Mucosa of rectum (tissue), 2 donors: ENCODE results near the gene XYLT1.

Source experiments
- H3K27ac ChIP-seq, 2 donors: one replicate each; pipeline ENCODE4 v1.7.0; 2013; ENCODE audit warnings: inconsistent platforms in 2 of 2, low read depth in 2 of 2, low read length in 2 of 2
- H3K27me3 ChIP-seq, 2 donors: one replicate each; pipeline ENCODE4 v1.7.0; 2013; ENCODE audit warnings: low read length in 2 of 2; ENCODE audit not compliant: control insufficient read depth in 2 of 2, insufficient read depth in 2 of 2
- H3K36me3 ChIP-seq, 2 donors: one replicate each; pipeline ENCODE4 v1.7.0; 2013; ENCODE audit warnings: low read length in 2 of 2; ENCODE audit not compliant: control insufficient read depth in 2 of 2, insufficient read depth in 2 of 2
- H3K4me1 ChIP-seq, 2 donors: one replicate each; pipeline ENCODE4 v1.7.0; 2013; ENCODE audit warnings: low read length in 2 of 2, mild to moderate bottlenecking in 1 of 2; ENCODE audit not compliant: control insufficient read depth in 2 of 2, insufficient read depth in 2 of 2
- H3K4me3 ChIP-seq, 2 donors: one replicate each; pipeline ENCODE4 v1.7.0; 2013; ENCODE audit warnings: low read length in 2 of 2
- H3K9ac ChIP-seq, 2 donors: one replicate each; pipeline ENCODE4 v1.7.0; 2013; ENCODE audit warnings: low read length in 2 of 2, low read depth in 1 of 2, mild to moderate bottlenecking in 1 of 2
- H3K9me3 ChIP-seq, 2 donors: one replicate each; pipeline ENCODE4 v1.7.0; 2013; ENCODE audit warnings: low read length in 2 of 2; ENCODE audit not compliant: control insufficient read depth in 2 of 2
- donor health status: healthy.
- donor health status: Normal muscosa, but diverticular disease.

The XYLT1 gene

DNA sequence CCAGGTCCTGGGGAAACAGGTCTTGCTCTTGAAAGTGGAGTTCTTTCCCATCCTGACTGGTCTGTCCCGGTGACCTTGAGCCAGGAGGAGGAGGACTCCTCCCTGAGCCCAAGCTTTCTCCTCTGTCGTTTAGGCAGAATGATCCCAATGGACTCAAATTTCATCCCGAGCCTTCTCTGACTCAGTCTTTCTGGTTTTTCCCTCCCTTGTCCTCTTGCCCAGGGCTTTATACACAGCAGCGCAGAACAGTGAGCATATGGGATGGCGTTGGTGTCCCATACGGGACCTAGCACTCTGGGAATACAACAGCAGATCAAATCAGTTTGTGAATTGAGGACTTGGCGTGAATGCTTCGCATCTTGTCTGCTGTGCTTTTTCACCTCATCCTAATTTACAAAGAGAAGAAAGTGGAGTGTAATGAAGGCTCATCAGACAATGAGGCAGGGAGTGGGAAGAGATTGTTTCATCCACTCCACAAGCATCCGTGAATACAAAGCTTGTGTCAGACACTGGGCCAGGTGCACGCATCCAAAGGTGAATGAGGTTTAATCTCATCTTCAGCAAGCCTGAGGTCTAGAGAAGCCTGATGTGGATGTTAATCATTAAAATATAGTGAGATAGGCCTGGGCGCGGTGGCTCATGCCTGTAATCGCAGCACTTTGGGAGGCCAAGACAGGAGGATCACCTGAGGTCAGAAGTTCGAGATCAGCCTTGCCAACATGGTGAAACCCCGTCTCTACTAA is 1.1 kb upstream of the XYLT1 start:
- Histone ChIP-seq H3K4me1 (peaks cover 21 to 40% of the 10 kb centered on the region in 2 donors), H3K27me3 (no peaks in the 10 kb centered on the region), H3K4me3 (no peak overlapping the region), H3K9me3 (no peaks in the 10 kb centered on the region), H3K27ac (peak overlapping the region in 1 of 2 donors; percentile 1), H3K36me3 (no peaks in the 10 kb centered on the region), H3K9ac (peak overlapping the region in 1 of 2 donors; percentile 41)

GRCh38 chr16:17470182-17470907 is 415 bp downstream of the XYLT1 start:
- Histone ChIP-seq H3K9me3 (no peaks in the 10 kb centered on the region), H3K4me1 (peaks cover 20 to 43% of the 10 kb centered on the region in 2 donors), H3K4me3 (peak overlapping the region; percentile 78 to 86), H3K27ac (peak overlapping the region in 1 of 2 donors; percentile 15), H3K27me3 (no peaks in the 10 kb centered on the region), H3K36me3 (no peaks in the 10 kb centered on the region), H3K9ac (peak overlapping the region; percentile 57 to 70)

DNA sequence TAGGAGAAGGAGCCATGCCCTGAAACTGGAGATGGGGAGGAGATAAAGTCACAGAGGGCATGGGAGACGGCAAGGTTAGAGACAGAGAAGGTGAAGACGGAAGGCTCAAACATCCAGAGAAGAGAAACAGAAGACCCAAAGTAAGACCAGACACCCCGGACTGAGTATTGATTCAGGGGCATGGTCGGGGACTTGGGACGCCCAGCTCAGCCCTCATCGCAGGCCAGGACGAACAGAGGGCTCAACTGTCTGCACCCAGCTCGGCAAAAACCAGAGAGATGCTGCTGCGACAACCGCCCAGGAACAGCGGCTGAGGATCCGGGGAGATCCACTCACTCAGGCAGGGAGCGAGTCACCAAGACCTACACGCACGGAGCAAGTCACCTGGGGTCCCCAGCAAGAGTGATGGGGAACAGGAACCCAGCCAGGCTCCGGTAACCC is 999 bp downstream of the XYLT1 start:
- H3K27ac ChIP-seq = peak overlapping the region in 1 of 2 donors; percentile 15
- H3K9me3 ChIP-seq = no peaks in the 10 kb centered on the region
- peaks cover 20 to 43% of the 10 kb centered on the region in 2 donors for H3K4me1 ChIP-seq

GRCh38 chr16:17469011-17469740 is 1.6 kb downstream of the XYLT1 start:
- Histone ChIP-seq H3K27ac (peak overlapping the region in 1 of 2 donors; percentile 15), H3K36me3 (no peaks in the 10 kb centered on the region), H3K4me1 (peaks cover 20 to 43% of the 10 kb centered on the region in 2 donors), H3K9ac (peak overlapping the region; percentile 57 to 70), H3K27me3 (no peaks in the 10 kb centered on the region), H3K9me3 (no peaks in the 10 kb centered on the region), H3K4me3 (peak overlapping the region; percentile 78 to 86)

More for the DNA sequence above, 999 bp downstream of the XYLT1 start:
- H3K9ac ChIP-seq = peak overlapping the region; percentile 57 to 70
- no peaks in the 10 kb centered on the region for H3K36me3 ChIP-seq
- H3K27me3 ChIP-seq = no peaks in the 10 kb centered on the region
- peak overlapping the region; percentile 78 to 86 for H3K4me3 ChIP-seq

DNA sequence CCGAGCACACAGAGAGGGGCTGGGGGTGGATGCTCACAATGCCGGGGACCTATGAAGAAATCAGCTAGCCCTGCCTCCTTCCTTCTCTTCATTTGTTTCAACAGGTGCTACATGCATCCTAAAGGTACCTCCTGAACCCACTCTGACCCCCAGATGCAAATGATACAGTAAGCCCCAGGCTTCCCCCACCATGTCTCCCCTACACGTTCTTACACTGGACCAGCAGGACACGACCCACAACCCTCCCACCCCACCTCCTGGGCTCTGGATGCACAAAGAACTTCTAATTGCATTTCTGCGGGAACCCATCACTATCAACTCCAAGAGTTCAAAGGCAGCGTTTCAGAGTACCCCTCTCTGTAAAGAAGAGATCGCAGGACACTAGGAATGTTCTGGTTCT is 2.1 kb downstream of the XYLT1 start:
- peak overlapping the region; percentile 78 to 86 for H3K4me3 ChIP-seq
- peak overlapping the region in 1 of 2 donors; percentile 70 for H3K9ac ChIP-seq
- no peaks in the 10 kb centered on the region for H3K36me3 ChIP-seq
- H3K9me3 ChIP-seq = no peaks in the 10 kb centered on the region
- no peaks in the 10 kb centered on the region for H3K27me3 ChIP-seq
- H3K27ac ChIP-seq = no peak overlapping the region
- peaks cover 17 to 43% of the 10 kb centered on the region in 2 donors for H3K4me1 ChIP-seq

DNA sequence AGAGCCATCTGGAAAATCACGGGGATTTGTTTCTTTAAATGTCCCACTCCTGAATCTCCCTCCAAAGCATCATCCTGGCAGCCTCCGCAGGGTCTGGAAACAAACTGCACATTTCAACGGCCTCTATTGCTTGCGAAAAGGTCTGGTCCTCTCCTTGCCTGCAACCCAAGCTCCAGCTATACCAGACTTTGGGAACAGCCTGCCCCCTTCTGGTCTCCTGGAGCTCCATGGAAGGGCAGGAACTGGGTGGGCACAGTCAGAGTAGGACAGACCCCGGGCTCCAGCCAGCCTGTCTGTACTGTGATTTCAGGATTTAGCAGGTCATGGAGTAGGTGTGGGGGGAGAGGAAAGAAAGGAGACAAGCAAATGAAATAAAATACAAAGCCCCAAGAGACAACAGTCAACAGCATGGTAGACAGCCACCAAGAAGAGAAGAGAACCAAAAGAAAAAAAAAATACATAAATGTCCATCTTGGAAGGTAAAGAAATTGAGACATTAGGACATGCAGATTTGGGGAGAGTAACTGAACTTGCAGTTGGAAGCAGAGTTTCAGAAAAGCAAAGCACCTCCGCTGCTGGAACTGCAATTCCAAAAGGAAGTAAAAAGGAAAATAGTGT is 2.7 kb downstream of the XYLT1 start:
- Histone ChIP-seq H3K27ac (no peak overlapping the region), H3K27me3 (no peaks in the 10 kb centered on the region), H3K4me3 (peak overlapping the region; percentile 78 to 86), H3K36me3 (no peaks in the 10 kb centered on the region), H3K9me3 (no peaks in the 10 kb centered on the region), H3K4me1 (peaks cover 17 to 43% of the 10 kb centered on the region in 2 donors), H3K9ac (peak overlapping the region in 1 of 2 donors; percentile 70)

- H3K9ac ChIP-seq = no peak overlapping the region
- no peaks in the 10 kb centered on the region for H3K9me3 ChIP-seq
- peaks cover 17 to 43% of the 10 kb centered on the region in 2 donors for H3K4me1 ChIP-seq
- no peak overlapping the region for H3K4me3 ChIP-seq
- H3K27ac ChIP-seq = no peak overlapping the region
- no peaks in the 10 kb centered on the region for H3K27me3 ChIP-seq
- H3K36me3 ChIP-seq = no peaks in the 10 kb centered on the region
Measured at GRCh38 chr16:17466876-17467275, 3.9 kb downstream of the XYLT1 start.

- no peak overlapping the region for H3K27ac ChIP-seq
- H3K4me3 ChIP-seq = no peak overlapping the region
- no peaks in the 10 kb centered on the region for H3K9me3 ChIP-seq
- H3K4me1 ChIP-seq = peaks cover 14 to 39% of the 10 kb centered on the region in 2 donors
- no peak overlapping the region for H3K9ac ChIP-seq
- H3K36me3 ChIP-seq = no peaks in the 10 kb centered on the region
- no peaks in the 10 kb centered on the region for H3K27me3 ChIP-seq
Measured at GRCh38 chr16:17465460-17465859, 5.3 kb downstream of the XYLT1 start.

GRCh38 chr16:17463335-17463734 is 7.4 kb downstream of the XYLT1 start:
- no peaks in the 10 kb centered on the region for H3K27me3 ChIP-seq
- peaks cover 6 to 22% of the 10 kb centered on the region in 2 donors for H3K4me1 ChIP-seq
- no peaks in the 10 kb centered on the region for H3K9me3 ChIP-seq
- no peak overlapping the region for H3K9ac ChIP-seq
- no peak overlapping the region for H3K27ac ChIP-seq
- no peaks in the 10 kb centered on the region for H3K36me3 ChIP-seq
- no peak overlapping the region for H3K4me3 ChIP-seq
